Ovary (tissue), 9 donors: ENCODE data around the gene THAP11. TPM values are rescaled to one million over a fixed set of nuclear protein-coding genes. Genes with fewer than 3 reads are reported as not detected.
A peak's percentile ranks its signal among the peaks of the same experiment; 100 is the strongest.

ENCODE experiments used
- DNase-seq, 5 donors: peaks; one replicate each; pipeline ENCODE4 v3.0.0-alpha.2; 2019 to 2020
- H3K27ac ChIP-seq, 2 donors: fragments of 200-600 bp; one replicate each; pipeline versions ENCODE4 v1.5.1 to v1.8.0; 2019 to 2022
- H3K27me3 ChIP-seq: fragments of 200-600 bp; one replicate; pipeline ENCODE4 v1.8.0; 2022
- H3K36me3 ChIP-seq: fragments of 200-600 bp; sonication (generic); one replicate; pipeline ENCODE4 v1.5.1; 2019
- H3K4me1 ChIP-seq: one replicate; pipeline ENCODE4 v1.8.1; 2013; ENCODE audit warnings: mild to moderate bottlenecking, moderate library complexity; ENCODE audit not compliant: insufficient read depth
- H3K4me3 ChIP-seq: fragments of 200-600 bp; sonication (generic); one replicate; pipeline ENCODE4 v1.5.1; 2017
- H3K9me3 ChIP-seq, 2 donors: fragments of 200-600 bp in 1 of 2; sonication (generic) in 1 of 2; one replicate each; pipeline versions ENCODE4 v1.5.1 to v1.8.1; 2013 to 2019; ENCODE audit warnings: mild to moderate bottlenecking in 1 of 2, moderate library complexity in 1 of 2
- CTCF ChIP-seq, 3 donors: fragments of 450-650 bp in 2 of 3; fragments of 200-600 bp in 1 of 3; IDR thresholded peaks; one replicate each; pipeline versions ENCODE4 v1.5.1 to v1.8.0; 2016 to 2022; ENCODE audit warnings: antibody characterized with exemption in 3 of 3, mild to moderate bottlenecking in 1 of 3
- EP300 ChIP-seq: sonication (generic); formaldehyde crosslinking; IDR thresholded peaks from one replicate; pipeline ENCODE4 v1.6.1; 2017; ENCODE audit warnings: antibody characterized with exemption
- POLR2A ChIP-seq: fragments of 450-650 bp; IDR thresholded peaks from one replicate; pipeline ENCODE4 v1.6.1; 2017; ENCODE audit warnings: antibody characterized with exemption, mild to moderate bottlenecking, moderate library complexity
- WGBS, 3 donors: extraction: QIAGEN DNeasy Blood & Tissue Kit in 1 of 3; methylation state at CpG; one replicate each; pipeline versions ENCODE4 v1.1.5 to v1.1.7; 2013 to 2017; 5-methylcytosine and 5-hydroxymethylcytosine counted together
- intact Hi-C, 4 donors: fragments of 100-400 bp; cut with DNase I; formaldehyde crosslinking; loops; one replicate each; pipeline versions ENCODE4 v1.11.0 to v1.15.1; 2022 to 2023
- polyA plus RNA-seq, 2 donors: library from polyadenylated mRNA; stranded (reverse); fragments of 200-250 nt in 1 of 2; fragments of 350-450 nt in 1 of 2; fragmentation: Illumina TruSeq in 1 of 2; extraction: RNeasy Lipid Tissue Mini Kit (QIAGEN cat#74804) in 1 of 2; gene quantifications; one replicate each; pipeline ENCODE4 v1.2.3, GENCODE V29; 2013 to 2014
- total RNA-seq, 7 donors: library from RNA; depleted of rRNA in 2 of 7; stranded (reverse); fragments of >200 nt in 2 of 7; fragmentation: NEBNext Ultra II Directional in 3 of 7; extraction: Animal tissue kit (Norgen Biotek cat#: 25700) in 3 of 7; gene quantifications; one replicate each; pipeline versions ENCODE4 v1.1.0 to v1.2.4, GENCODE V29; 2016 to 2023
- donor health status: DM: no; HTN: no; CAD: no; lungs with moderate emphysema.
- donor health status: DM: no; HTN: no; CAD: no.
- donor health status: Bipolar disorder and iron deficiency.
- donor health status: DM: yes; HTN: yes; CAD: no.
- donor health status: DM: no; HTN: no; CAD: no.
- donor health status: DM: yes; HTN: yes; CAD: no.

The THAP11 gene
- total and polyA plus RNA-seq, 9 donors, result 17.3 to 59.7 (median 42.9) TPM

GRCh38 chr16:67845291-67846062 is 3.4 kb downstream of the THAP11 start:
- no peaks in the 10 kb centered on the region for H3K27me3 ChIP-seq
- no peaks in the 10 kb centered on the region for H3K36me3 ChIP-seq
- WGBS, 3 donors, result 57 to 67% (median 60%) methylated on average over 5 of the region's 5 CpGs
- TF ChIP-seq CTCF (IDR thresholded peaks at IDR 0.05), result no peak
- no peak for TF ChIP-seq POLR2A
- no peak for TF ChIP-seq EP300
- peak overlapping the region in 1 of 2 donors; percentile 96 for H3K27ac ChIP-seq
- peaks cover 16% of the 10 kb centered on the region for H3K4me1 ChIP-seq
- no peaks in the 10 kb centered on the region for H3K9me3 ChIP-seq
- no peak overlapping the region for H3K4me3 ChIP-seq
- intact Hi-C loops, result no loop called here
- DNase-seq, result no peak

DNA sequence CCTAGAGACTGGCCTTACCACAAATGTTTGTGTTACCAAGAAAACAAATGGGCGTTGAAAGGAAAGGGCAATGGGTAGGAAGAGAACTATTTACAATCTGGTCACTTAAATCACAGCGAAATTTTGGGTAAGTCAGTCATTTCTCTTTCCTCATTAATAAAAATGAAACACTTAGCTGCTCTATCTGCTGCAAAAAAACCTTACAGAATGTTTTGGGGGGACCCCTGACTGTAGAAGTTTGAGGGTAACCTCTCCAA is 3.9 kb downstream of the THAP11 start:
- Histone ChIP-seq H3K4me3 (peak overlapping the region; percentile 93), H3K4me1 (peaks cover 16% of the 10 kb centered on the region), H3K27me3 (no peaks in the 10 kb centered on the region), H3K9me3 (no peaks in the 10 kb centered on the region), H3K36me3 (no peaks in the 10 kb centered on the region), H3K27ac (peak overlapping the region; percentile 53 to 96)
- DNase-seq, result no peak
- intact Hi-C loops, result no loop called here
- 11 to 21% (median 14%) methylated on average over 2 of the region's 2 CpGs for WGBS, 3 donors
- TF ChIP-seq EP300 (no peak), CTCF (IDR thresholded peaks at IDR 0.05) (no peak), POLR2A (no peak)

DNA sequence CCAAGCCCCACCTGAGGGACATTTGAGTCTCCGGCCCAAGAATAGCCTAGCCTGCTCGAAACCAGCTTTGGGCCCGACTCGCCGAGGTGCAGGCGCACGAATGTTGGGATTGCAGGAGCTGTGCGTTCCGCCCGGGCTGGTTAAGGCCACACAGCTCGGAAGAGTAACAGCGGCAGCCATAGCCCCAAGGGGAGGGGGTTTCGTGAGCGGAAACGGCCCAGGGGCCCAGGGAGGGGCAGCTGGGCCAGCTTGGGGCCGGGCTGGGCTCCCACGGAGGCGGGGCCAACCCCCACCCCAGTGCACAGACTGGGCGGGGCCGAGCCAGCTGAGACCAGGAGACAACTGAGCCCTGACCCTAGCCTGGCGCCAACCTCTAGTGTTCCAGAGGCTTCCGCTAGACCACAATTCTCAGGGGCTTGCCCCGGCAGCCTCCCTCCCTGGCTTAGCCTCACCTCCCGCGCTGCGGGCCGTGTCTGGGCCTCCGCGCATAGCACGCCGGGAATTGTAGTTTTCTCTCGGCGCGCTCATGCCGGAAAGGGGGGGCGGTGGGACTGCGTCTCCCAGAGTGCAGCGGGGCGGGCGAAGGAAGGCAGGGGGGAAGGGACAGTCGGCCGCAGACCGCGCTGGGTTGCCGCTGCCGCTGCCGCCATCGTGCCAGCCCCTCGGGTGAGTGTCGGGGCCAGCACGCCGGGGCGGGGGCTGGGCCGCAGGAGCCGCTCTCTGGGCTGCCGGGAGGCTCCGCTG is 4.4 kb downstream of the THAP11 start, which contains the start of gene NUTF2:
Gene NUTF2, plus strand, starts transcription at position 614 of the 744 bp plus-strand sequence. CDS start 18,198 bp downstream, outside the sequence.
- TF ChIP-seq EP300 (no peak), POLR2A (peak; percentile 56)
- no peaks in the 10 kb centered on the region for H3K9me3 ChIP-seq
- peak within 1 kb of the TSS; percentile 53 to 96 for H3K27ac ChIP-seq
- WGBS, 3 donors, result 0 to 1% (median 1%) methylated on average over 37 to 57 of the region's 57 CpGs
- H3K27me3 ChIP-seq, result no peaks in the 10 kb centered on the region
- H3K4me1 ChIP-seq, result peaks cover 16% of the 10 kb centered on the region
- peak; percentile 95 to 97 (median 96) for DNase-seq
- intact Hi-C loops, result no loop called here
- H3K4me3 ChIP-seq, result peak within 1 kb of the TSS; percentile 93
- no peaks in the 10 kb centered on the region for H3K36me3 ChIP-seq

DNA sequence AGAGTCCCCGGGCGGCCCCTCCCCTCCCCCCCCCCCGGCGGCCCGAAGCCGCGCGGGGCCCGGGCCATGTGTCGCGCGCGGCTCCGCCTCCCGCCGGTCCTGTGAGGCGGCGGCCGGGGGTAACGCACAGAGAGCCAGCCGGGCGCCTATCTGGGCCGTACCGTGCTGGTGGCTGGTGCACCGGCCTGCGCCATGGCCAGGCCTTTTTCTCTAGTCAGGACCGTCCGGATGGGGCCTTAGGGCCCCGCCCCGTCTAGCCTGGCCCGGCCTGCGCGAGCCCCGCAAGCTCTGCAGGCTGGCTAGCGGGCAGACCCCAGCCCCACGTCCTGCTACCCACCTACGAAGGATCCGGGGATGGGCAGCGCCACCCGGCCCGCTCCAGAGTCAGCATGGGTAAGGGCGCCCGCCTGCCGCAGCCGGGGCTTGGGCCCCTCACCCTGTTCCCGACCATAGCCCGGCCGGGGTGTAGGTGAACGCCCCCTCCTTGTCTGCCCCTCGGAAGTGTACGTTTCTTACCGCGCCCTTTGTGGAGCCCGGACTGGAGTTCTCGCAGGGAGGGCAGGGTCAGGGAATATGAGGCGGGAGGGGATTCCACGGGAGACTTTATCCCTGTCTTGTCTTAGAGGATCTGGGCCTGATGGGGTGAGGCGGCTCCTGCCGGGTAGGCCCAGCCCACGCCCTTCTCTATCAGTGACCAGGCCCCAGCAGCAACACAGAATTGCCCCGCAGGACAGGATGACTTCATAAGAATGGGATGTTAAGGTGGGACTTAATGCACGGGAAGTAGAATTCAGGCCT is 5.1 kb downstream of the THAP11 start, which contains the start of gene CENPT:
Gene CENPT, minus strand, starts transcription at position 630 of the 798 bp plus-strand sequence. CDS start 13,834 bp downstream, outside the sequence.
- peak within 1 kb of the TSS; percentile 93 for H3K4me3 ChIP-seq
- DNase-seq, result no peak
- WGBS, 3 donors, result 0 to 1% (median 0%) methylated on average over 39 to 62 of the region's 62 CpGs
- intact Hi-C loops, result no loop called here
- TF ChIP-seq POLR2A (no peak), EP300 (no peak), CTCF (IDR thresholded peaks at IDR 0.05) (no peak)
- H3K27ac ChIP-seq, result peak within 1 kb of the TSS; percentile 53 to 96
- H3K36me3 ChIP-seq, result no peaks in the 10 kb centered on the region
- no peaks in the 10 kb centered on the region for H3K27me3 ChIP-seq
- peaks cover 16% of the 10 kb centered on the region for H3K4me1 ChIP-seq
- H3K9me3 ChIP-seq, result no peaks in the 10 kb centered on the region
